WTC11 (cell line): ENCODE results near the gene COL18A1. TPM values are rescaled to one million over a fixed set of nuclear protein-coding genes. Genes with fewer than 3 reads are reported as not detected.

Experiments
- ATAC-seq: fragments of 200-7000 bp; cut with Tn5 transposase; 2 replicates; pipeline ENCODE4 v1.10.0; 2021; ENCODE audit warnings: mild to moderate bottlenecking, moderate library complexity
- CTCF ChIA-PET: fragments of 300-600 bp; sonication (Branson Sonifier 250); formaldehyde crosslinking; loops from one replicate; lab custom pipeline; 2021; ENCODE audit warnings: antibody characterized with exemption; lab: Charles Lee
- POLR2A ChIA-PET: fragments of 350-600 bp; sonication (Branson Sonifier 250); formaldehyde crosslinking; loops from one replicate; lab custom pipeline; 2021; ENCODE audit warnings: antibody characterized with exemption; lab: Charles Lee
- DNase-seq: peaks from one replicate; pipeline ENCODE4 v3.0.0; 2021; ENCODE audit warnings: low spot score
- H3K27ac Mint-ChIP-seq: 2 replicates; pipeline ENCODE4 v1.8.0; 2021; ENCODE audit warnings: mixed read lengths
- H3K27me3 Mint-ChIP-seq: 2 replicates; pipeline ENCODE4 v1.8.0; 2021; ENCODE audit warnings: low read depth, mild to moderate bottlenecking, moderate library complexity, mixed read lengths
- H3K36me3 Mint-ChIP-seq: 2 replicates; pipeline ENCODE4 v1.8.0; 2021; ENCODE audit warnings: mixed read lengths
- H3K4me1 Mint-ChIP-seq: 2 replicates; pipeline ENCODE4 v1.8.0; 2022; ENCODE audit warnings: mixed read lengths
- H3K4me3 Mint-ChIP-seq: 2 replicates; pipeline ENCODE4 v1.8.0; 2021; ENCODE audit warnings: mild to moderate bottlenecking, moderate library complexity, mixed read lengths
- H3K9me3 Mint-ChIP-seq: 2 replicates; pipeline ENCODE4 v1.8.0; 2021; ENCODE audit warnings: mixed read lengths
- ATF1 ChIP-seq: sonication (generic); formaldehyde crosslinking; IDR thresholded peaks from 2 replicates; pipeline ENCODE4 v1.8.1; 2023; ENCODE audit warnings: mild to moderate bottlenecking, moderate library complexity, missing genetic modification reagents
- CBFB ChIP-seq: sonication (generic); formaldehyde crosslinking; IDR thresholded peaks from 2 replicates; pipeline ENCODE4 v1.8.1; 2022; ENCODE audit warnings: mild to moderate bottlenecking, low read depth, missing genetic modification reagents
- CDX4 ChIP-seq: fragments of 250-450 bp; sonication (Bioruptor Pico); IDR thresholded peaks from 2 replicates; pipeline ENCODE4 v1.9.0; 2021; ENCODE audit warnings: moderate library complexity, mild to moderate bottlenecking, inconsistent platforms, borderline replicate concordance
- CREM ChIP-seq: sonication (generic); formaldehyde crosslinking; IDR thresholded peaks from 2 replicates; pipeline ENCODE4 v1.8.1; 2022; ENCODE audit warnings: mild to moderate bottlenecking, missing genetic modification reagents, moderate library complexity
- FOXK1 ChIP-seq: sonication (generic); formaldehyde crosslinking; IDR thresholded peaks from 2 replicates; pipeline ENCODE4 v1.8.0; 2022; ENCODE audit warnings: mild to moderate bottlenecking, moderate library complexity, missing genetic modification reagents
- IRF1 ChIP-seq: sonication (generic); formaldehyde crosslinking; IDR thresholded peaks from 2 replicates; pipeline ENCODE4 v1.8.0; 2023; ENCODE audit warnings: missing genetic modification reagents
- NFE2L1 ChIP-seq: sonication (generic); formaldehyde crosslinking; IDR thresholded peaks from 2 replicates; pipeline ENCODE4 v1.8.1; 2023; ENCODE audit warnings: missing genetic modification reagents
- TEAD1 ChIP-seq: sonication (generic); formaldehyde crosslinking; IDR thresholded peaks from 2 replicates; pipeline ENCODE4 v1.8.0; 2022; ENCODE audit warnings: mild to moderate bottlenecking, missing genetic modification reagents
- TP53 ChIP-seq: sonication (generic); formaldehyde crosslinking; IDR thresholded peaks from 2 replicates; pipeline ENCODE4 v1.8.1; 2023; ENCODE audit warnings: mild to moderate bottlenecking, missing genetic modification reagents
- USF2 ChIP-seq: sonication (generic); formaldehyde crosslinking; IDR thresholded peaks from 2 replicates; pipeline ENCODE4 v1.8.1; 2023; ENCODE audit warnings: mild to moderate bottlenecking, missing genetic modification reagents, moderate library complexity
- ZNF263 ChIP-seq: sonication (generic); formaldehyde crosslinking; IDR thresholded peaks from 2 replicates; pipeline ENCODE4 v1.8.1; 2022; ENCODE audit warnings: low read depth, mild to moderate bottlenecking, moderate library complexity, missing genetic modification reagents
- ZNF425 ChIP-seq: fragments of 250-450 bp; sonication (Bioruptor Pico); conservative IDR thresholded peaks from 2 replicates; pipeline ENCODE4 v1.9.0; 2021; ENCODE audit warnings: mild to moderate bottlenecking
- total RNA-seq: library from RNA; stranded (reverse); gene quantifications from 3 replicates; pipeline ENCODE4 v1.2.3, GENCODE V29; 2021
- TF ChIP-seq, protein P1 (sequence below): sonication (generic); formaldehyde crosslinking; IDR thresholded peaks from 2 replicates; pipeline ENCODE4 v1.8.0; 2022; ENCODE audit warnings: mild to moderate bottlenecking, missing genetic modification reagents
- TF ChIP-seq, protein P2 (sequence below): fragments of 250-450 bp; sonication (Bioruptor Pico); IDR thresholded peaks from 2 replicates; pipeline ENCODE4 v1.9.0; 2021; ENCODE audit warnings: mild to moderate bottlenecking, borderline replicate concordance
- TF ChIP-seq, protein P3 (sequence below): sonication (generic); formaldehyde crosslinking; IDR thresholded peaks from 2 replicates; pipeline ENCODE4 v1.8.1; 2023; ENCODE audit warnings: mild to moderate bottlenecking, moderate library complexity, missing genetic modification reagents

COL18A1 gene
- total RNA-seq, 1 experiment from 2014 or later, result 231 TPM

DNA sequence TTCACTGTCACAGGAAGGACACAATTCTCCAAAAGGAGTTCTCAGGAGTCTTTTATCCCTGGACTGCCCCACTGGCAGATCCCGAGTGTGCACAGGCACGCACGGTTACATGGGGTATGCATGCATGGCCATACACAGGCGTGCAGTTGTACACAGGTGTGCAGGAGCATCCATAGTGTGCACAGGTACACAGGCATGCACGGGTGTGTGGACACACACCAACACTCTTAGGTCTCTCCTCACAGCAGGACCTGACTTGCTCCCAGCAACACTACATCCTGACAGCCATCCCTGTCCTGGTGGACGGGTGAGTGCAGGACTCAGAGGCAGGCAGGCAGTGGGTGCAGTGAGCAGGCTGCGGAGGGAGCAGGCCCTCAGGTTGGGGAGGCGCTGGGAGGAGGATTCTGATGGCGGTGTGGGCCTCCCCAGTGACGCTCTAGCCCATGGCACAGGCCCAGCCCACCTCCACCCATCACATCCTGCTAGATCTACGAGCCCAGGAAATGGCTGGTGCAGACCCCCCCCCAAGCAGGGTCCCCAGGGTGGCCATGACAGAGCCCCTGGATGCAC, 108.9 kb downstream of the COL18A1 start (continued):
- TF ChIP-seq CDX4 (CRISPR knock-in tag), result no peak
- TF ChIP-seq TEAD1, result no peak
- TF ChIP-seq, protein P1, sequence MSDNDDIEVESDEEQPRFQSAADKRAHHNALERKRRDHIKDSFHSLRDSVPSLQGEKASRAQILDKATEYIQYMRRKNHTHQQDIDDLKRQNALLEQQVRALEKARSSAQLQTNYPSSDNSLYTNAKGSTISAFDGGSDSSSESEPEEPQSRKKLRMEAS (CRISPR knock-in tag), result no peak
- no peak for TF ChIP-seq CREM (CRISPR knock-in tag)
- TF ChIP-seq ATF1 (CRISPR knock-in tag), result no peak
- no peak for TF ChIP-seq TP53

GRCh38 chr21:45514311-45515021, 109.5 kb downstream of the COL18A1 start:
- no peak for DNase-seq
- H3K36me3 Mint-ChIP-seq, result peaks cover 27% of the 10 kb centered on the region
- no peak overlapping the region for H3K27ac Mint-ChIP-seq
- H3K27me3 Mint-ChIP-seq, result peaks cover 16% of the 10 kb centered on the region
- no peak for ATAC-seq
- TF ChIP-seq, protein P2, sequence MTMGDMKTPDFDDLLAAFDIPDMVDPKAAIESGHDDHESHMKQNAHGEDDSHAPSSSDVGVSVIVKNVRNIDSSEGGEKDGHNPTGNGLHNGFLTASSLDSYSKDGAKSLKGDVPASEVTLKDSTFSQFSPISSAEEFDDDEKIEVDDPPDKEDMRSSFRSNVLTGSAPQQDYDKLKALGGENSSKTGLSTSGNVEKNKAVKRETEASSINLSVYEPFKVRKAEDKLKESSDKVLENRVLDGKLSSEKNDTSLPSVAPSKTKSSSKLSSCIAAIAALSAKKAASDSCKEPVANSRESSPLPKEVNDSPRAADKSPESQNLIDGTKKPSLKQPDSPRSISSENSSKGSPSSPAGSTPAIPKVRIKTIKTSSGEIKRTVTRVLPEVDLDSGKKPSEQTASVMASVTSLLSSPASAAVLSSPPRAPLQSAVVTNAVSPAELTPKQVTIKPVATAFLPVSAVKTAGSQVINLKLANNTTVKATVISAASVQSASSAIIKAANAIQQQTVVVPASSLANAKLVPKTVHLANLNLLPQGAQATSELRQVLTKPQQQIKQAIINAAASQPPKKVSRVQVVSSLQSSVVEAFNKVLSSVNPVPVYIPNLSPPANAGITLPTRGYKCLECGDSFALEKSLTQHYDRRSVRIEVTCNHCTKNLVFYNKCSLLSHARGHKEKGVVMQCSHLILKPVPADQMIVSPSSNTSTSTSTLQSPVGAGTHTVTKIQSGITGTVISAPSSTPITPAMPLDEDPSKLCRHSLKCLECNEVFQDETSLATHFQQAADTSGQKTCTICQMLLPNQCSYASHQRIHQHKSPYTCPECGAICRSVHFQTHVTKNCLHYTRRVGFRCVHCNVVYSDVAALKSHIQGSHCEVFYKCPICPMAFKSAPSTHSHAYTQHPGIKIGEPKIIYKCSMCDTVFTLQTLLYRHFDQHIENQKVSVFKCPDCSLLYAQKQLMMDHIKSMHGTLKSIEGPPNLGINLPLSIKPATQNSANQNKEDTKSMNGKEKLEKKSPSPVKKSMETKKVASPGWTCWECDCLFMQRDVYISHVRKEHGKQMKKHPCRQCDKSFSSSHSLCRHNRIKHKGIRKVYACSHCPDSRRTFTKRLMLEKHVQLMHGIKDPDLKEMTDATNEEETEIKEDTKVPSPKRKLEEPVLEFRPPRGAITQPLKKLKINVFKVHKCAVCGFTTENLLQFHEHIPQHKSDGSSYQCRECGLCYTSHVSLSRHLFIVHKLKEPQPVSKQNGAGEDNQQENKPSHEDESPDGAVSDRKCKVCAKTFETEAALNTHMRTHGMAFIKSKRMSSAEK (CRISPR knock-in tag), result no peak
- TF ChIP-seq NFE2L1 (CRISPR knock-in tag) (no peak), IRF1 (CRISPR knock-in tag) (no peak), FOXK1 (no peak), ZNF425 (no peak), ZNF263 (CRISPR knock-in tag) (no peak), ATF1 (CRISPR knock-in tag) (no peak), USF2 (no peak), CBFB (CRISPR knock-in tag) (no peak)
- TF ChIP-seq, protein P3, sequence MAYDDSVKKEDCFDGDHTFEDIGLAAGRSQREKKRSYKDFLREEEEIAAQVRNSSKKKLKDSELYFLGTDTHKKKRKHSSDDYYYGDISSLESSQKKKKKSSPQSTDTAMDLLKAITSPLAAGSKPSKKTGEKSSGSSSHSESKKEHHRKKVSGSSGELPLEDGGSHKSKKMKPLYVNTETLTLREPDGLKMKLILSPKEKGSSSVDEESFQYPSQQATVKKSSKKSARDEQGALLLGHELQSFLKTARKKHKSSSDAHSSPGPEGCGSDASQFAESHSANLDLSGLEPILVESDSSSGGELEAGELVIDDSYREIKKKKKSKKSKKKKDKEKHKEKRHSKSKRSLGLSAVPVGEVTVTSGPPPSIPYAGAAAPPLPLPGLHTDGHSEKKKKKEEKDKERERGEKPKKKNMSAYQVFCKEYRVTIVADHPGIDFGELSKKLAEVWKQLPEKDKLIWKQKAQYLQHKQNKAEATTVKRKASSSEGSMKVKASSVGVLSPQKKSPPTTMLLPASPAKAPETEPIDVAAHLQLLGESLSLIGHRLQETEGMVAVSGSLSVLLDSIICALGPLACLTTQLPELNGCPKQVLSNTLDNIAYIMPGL (CRISPR knock-in tag), result no peak
- ChIA-PET POLR2A (no interaction called here), CTCF (interaction anchor here (0.6 kb wide), 1 partner anchor 522 kb away, joined by 3 read pairs; no protein-coding TSS in a partner anchor)
- H3K4me3 Mint-ChIP-seq, result no peak overlapping the region
- no peaks in the 10 kb centered on the region for H3K4me1 Mint-ChIP-seq
- H3K9me3 Mint-ChIP-seq, result peaks cover 18% of the 10 kb centered on the region
